GM18526 (cell line): Measurements from ENCODE around the gene GCK.

Experiments
- POLR2A ChIP-seq: IDR thresholded peaks from 3 replicates; pipeline ENCODE4 v1.6.1; 2011; ENCODE audit not compliant: insufficient read length; ENCODE audit errors: extremely low read depth

The GCK gene

GRCh38 chr7:44177570-44178131, 11.6 kb downstream of the GCK start:
- TF ChIP-seq POLR2A: no peak

- TF ChIP-seq POLR2A: no peak
These were observed 12.8 kb downstream of the GCK start for GRCh38 chr7:44176486-44176885.

- TF ChIP-seq POLR2A: no peak
These were observed 13.5 kb downstream of the GCK start for GRCh38 chr7:44175730-44176129.

- TF ChIP-seq POLR2A: no peak
These were observed 15.1 kb downstream of the GCK start for GRCh38 chr7:44173911-44174693.

GRCh38 chr7:44172803-44173424, 16.3 kb downstream of the GCK start:
- no peak for TF ChIP-seq POLR2A

- TF ChIP-seq POLR2A: no peak
These were observed 16.9 kb downstream of the GCK start for GRCh38 chr7:44172352-44172751.

GRCh38 chr7:44167920-44168319, 21.3 kb downstream of the GCK start:
- TF ChIP-seq POLR2A: no peak

- no peak for TF ChIP-seq POLR2A
These were observed 25.6 kb downstream of the GCK start for GRCh38 chr7:44163591-44163990.

- TF ChIP-seq POLR2A: no peak
These were observed 26.3 kb downstream of the GCK start for GRCh38 chr7:44162785-44163395.

GRCh38 chr7:44162179-44162578, 27.1 kb downstream of the GCK start:
- no peak for TF ChIP-seq POLR2A

- TF ChIP-seq POLR2A: no peak
These were observed 27.9 kb downstream of the GCK start for GRCh38 chr7:44161371-44161770.

- no peak for TF ChIP-seq POLR2A
These were observed 29.2 kb downstream of the GCK start for GRCh38 chr7:44159824-44160630.

- TF ChIP-seq POLR2A: no peak
These were observed 30.2 kb downstream of the GCK start for GRCh38 chr7:44158873-44159631.

- no peak for TF ChIP-seq POLR2A
These were observed 31.0 kb downstream of the GCK start for GRCh38 chr7:44158096-44158872.
